GM12878 (cell line): ENCODE results near the gene CHAF1A. TPM values are rescaled to one million over a fixed set of nuclear protein-coding genes. Genes with fewer than 3 reads are reported as not detected.

Source experiments
- ATAC-seq: fragments of 200-7000 bp; cut with Tn5 transposase; 3 replicates; pipeline ENCODE4 v1.9.1; 2020; ENCODE audit warnings: mild to moderate bottlenecking, moderate library complexity
- BruUV-seq: library from RNA; stranded (reverse); fragments of 400-500 nt; replicated peaks from 2 replicates; lab custom pipeline; 2021; lab: Mats Ljungman, UMichigan
- CTCF ChIA-PET: fragments of 300-600 bp; sonication (Branson Sonifier 250); formaldehyde crosslinking; extraction: SDS; loops from one replicate; lab custom pipeline; 2021; ENCODE audit warnings: inconsistent platforms; lab: Yijun Ruan, JAX
- POLR2A ChIA-PET: fragments of 350-600 bp; formaldehyde crosslinking; extraction: SDS; loops from one replicate; lab custom pipeline; 2021; ENCODE audit warnings: inconsistent platforms; lab: Charles Lee
- RAD21 ChIA-PET: fragments of 300-600 bp; sonication (Branson Sonifier 250); formaldehyde crosslinking; loops from one replicate; lab custom pipeline; 2023; ENCODE audit warnings: antibody characterized with exemption; ENCODE audit not compliant: unreplicated experiment; lab: Charles Lee
- SMC1A ChIA-PET: fragments of 300-600 bp; sonication (Branson Sonifier 250); formaldehyde crosslinking; loops from one replicate; lab custom pipeline; 2023; ENCODE audit not compliant: unreplicated experiment, uncharacterized antibody; lab: Charles Lee
- DNase-seq: peaks from one replicate; pipeline ENCODE4 v3.0.0-alpha.2; 2011; ENCODE audit warnings: low read depth, low spot score
- FAIRE-seq: peaks from 3 replicates; lab custom pipeline; 2011; peaks lifted over from hg19 to GRCh38; lab: Jason Lieb, UNC
- H2AFZ ChIP-seq: 2 replicates; pipeline ENCODE4 v1.6.0; 2011; ENCODE audit warnings: low read depth, low read length, control low read depth; ENCODE audit not compliant: control insufficient read depth
- H3K27ac ChIP-seq: 2 replicates; pipeline ENCODE4 v1.5.1; 2011; ENCODE audit warnings: control low read depth; ENCODE audit not compliant: control insufficient read depth, insufficient read depth
- H3K27me3 ChIP-seq, 2 experiments: replicated peaks in 1 of 2; 2 replicates each; pipeline versions ENCODE4 v1.6.0 to v1.6.1; 2011; ENCODE audit warnings: low read length in 1 of 2; ENCODE audit not compliant: control insufficient read depth in 2 of 2, insufficient read depth in 2 of 2
- H3K36me3 ChIP-seq, 2 experiments: 2 replicates each; pipeline ENCODE4 v1.5.1; 2011; ENCODE audit warnings: low read length in 1 of 2; ENCODE audit not compliant: control insufficient read depth in 2 of 2, insufficient read depth in 2 of 2
- H3K4me1 ChIP-seq: 2 replicates; pipeline ENCODE4 v1.6.1; 2011; ENCODE audit warnings: mild to moderate bottlenecking, low read length, moderate library complexity, mixed read lengths; ENCODE audit not compliant: control insufficient read depth, insufficient read depth
- H3K4me2 ChIP-seq: 2 replicates; pipeline ENCODE4 v1.6.0; 2011; ENCODE audit warnings: control low read depth; ENCODE audit not compliant: control insufficient read depth, insufficient read depth
- H3K4me3 ChIP-seq: fragments of 200-600 bp; sonication (generic); 2 replicates; pipeline ENCODE4 v1.5.1; 2016
- H3K79me2 ChIP-seq: 2 replicates; pipeline ENCODE4 v1.6.0; 2011; ENCODE audit warnings: low read length; ENCODE audit not compliant: control insufficient read depth, insufficient read depth
- H3K9ac ChIP-seq: 2 replicates; pipeline ENCODE4 v1.8.0; 2011; ENCODE audit warnings: low read length, control low read depth, mixed read lengths; ENCODE audit not compliant: control insufficient read depth, insufficient read depth
- H3K9me3 ChIP-seq: replicated peaks from 3 replicates; pipeline ENCODE4 v1.5.1; 2011; ENCODE audit warnings: mild to moderate bottlenecking, low read length; ENCODE audit not compliant: control insufficient read depth, insufficient read depth
- H4K20me1 ChIP-seq: 2 replicates; pipeline ENCODE4 v1.6.0; 2011; ENCODE audit not compliant: control insufficient read depth, insufficient read depth
- IRF4 ChIP-seq: IDR thresholded peaks from 2 replicates; pipeline ENCODE4 v1.6.1; 2011; ENCODE audit warnings: low read depth, low read length
- PAX5 ChIP-seq: IDR thresholded peaks from 2 replicates; pipeline ENCODE4 v1.6.1; 2011; ENCODE audit warnings: low read depth, low read length, borderline replicate concordance
- PML ChIP-seq: IDR thresholded peaks from 2 replicates; pipeline ENCODE4 v1.6.1; 2012; ENCODE audit warnings: low read length, inconsistent platforms
- RBBP5 ChIP-seq: fragments of 200-600 bp; sonication (generic); conservative IDR thresholded peaks from 2 replicates; pipeline ENCODE4 v1.6.1; 2016
- SMC3 ChIP-seq: IDR thresholded peaks from 2 replicates; pipeline ENCODE4 v1.6.1; 2011; ENCODE audit warnings: low read length, improper control_type of control experiment, borderline replicate concordance
- SREBF2 ChIP-seq: IDR thresholded peaks from 2 replicates; pipeline ENCODE4 v1.6.1; 2012; ENCODE audit warnings: mild to moderate bottlenecking, low read length
- ZBED1 ChIP-seq: IDR thresholded peaks from 2 replicates; pipeline ENCODE4 v1.6.1; 2016; ENCODE audit warnings: borderline replicate concordance
- ZNF622 ChIP-seq: fragments of 450-650 bp; IDR thresholded peaks from 2 replicates; pipeline ENCODE4 v1.6.1; 2017; ENCODE audit warnings: mild to moderate bottlenecking, inconsistent platforms
- WGBS: methylation state at CpG from one replicate; pipeline ENCODE4 v1.1.6; 2016; ENCODE audit warnings: low lambda C conversion rate; ENCODE audit not compliant: insufficient replicate concordance, insufficient coverage; ENCODE audit errors: missing lambda C conversion rate; 5-methylcytosine and 5-hydroxymethylcytosine counted together
- in situ Hi-C: fragments of 300-500 bp; cut with MboI; formaldehyde crosslinking; loops from 9 replicates; pipeline ENCODE4 v1.14.3; 2018; ENCODE audit warnings: mixed read lengths
- intact Hi-C: fragments of 100-400 bp; cut with micrococcal nuclease; formaldehyde crosslinking; loops from one replicate; pipeline ENCODE4 v1.14.2; 2022; ENCODE audit not compliant: unreplicated experiment
- polyA plus RNA-seq, 11 experiments: library from polyadenylated mRNA; depleted of rRNA in 4 of 11; unstranded in 6 of 11; stranded (reverse) in 5 of 11; fragments of >200 nt; fragmentation: Nextera tagmentation in 4 of 11; fragmentation: Illumina TruSeq in 1 of 11; extraction: Ambion mirVana in 4 of 11; extraction: Trizol in 1 of 11; gene quantifications; 1 replicate in 1 of 11; 2 replicates in 10 of 11; pipeline versions ENCODE4 v1.2.1 to v1.2.3, GENCODE V29; 2011 to 2016; ENCODE audit warnings: inconsistent platforms in 2 of 11, missing spikeins in 2 of 11, low read depth in 1 of 11
- total RNA-seq, 4 experiments: library from RNA; depleted of rRNA in 3 of 4; stranded (reverse); fragments of >200 nt in 3 of 4; fragmentation: Illumina TruSeq in 1 of 4; extraction: Trizol in 1 of 4; gene quantifications; 2 replicates each; pipeline versions ENCODE4 v1.2.1 to v1.2.3, GENCODE V29; 2013 to 2021
- TF ChIP-seq, protein P1 (sequence below): fragments of 150-350 bp; IDR thresholded peaks from 2 replicates; pipeline ENCODE4 v1.6.1; 2014; ENCODE audit warnings: mild to moderate bottlenecking, low read depth, low read length
- TF ChIP-seq, protein P2 (sequence below): fragments of 450-650 bp; IDR thresholded peaks from 2 replicates; pipeline ENCODE4 v1.6.1; 2014; ENCODE audit warnings: mild to moderate bottlenecking

Gene CHAF1A
- total and polyA plus RNA-seq, 10 of the 15 experiments (the other 5 are each of a cell fraction or from before 2014, with no cell fraction given) = 1.3 to 69.1 (median 34.2) TPM

GRCh38 chr19:4413588-4413987 is 11.1 kb downstream of the CHAF1A start:
- ChIA-PET CTCF (interaction anchor here (1.7 kb wide), 1 partner anchor 147 kb away, joined by 3 read pairs; no protein-coding TSS in a partner anchor), SMC1A (no interaction called here), POLR2A (interaction anchor here (1.0 kb wide), 1 partner anchor 9 kb away, joined by 3 read pairs; no protein-coding TSS in a partner anchor), RAD21 (no interaction called here)
- no peak for FAIRE-seq
- intact Hi-C loops (no loop called here), in situ Hi-C loops (no loop called here)
- DNase-seq = no peak
- Histone ChIP-seq H2AFZ (no peak overlapping the region), H3K4me3 (no peak overlapping the region), H3K4me2 (no peak overlapping the region), H3K4me1 (no peaks in the 10 kb centered on the region), H3K36me3 (peaks cover 13 to 20% of the 10 kb centered on the region in 2 experiments; a peak in 3 of 4 replicates), H3K27ac (no peak overlapping the region), H4K20me1 (no peaks in the 10 kb centered on the region; the same call in 1 of the 2 replicates), H3K9ac (no peak overlapping the region), H3K27me3 (no peaks in the 10 kb centered on the region), H3K9me3 (no peaks in the 10 kb centered on the region), H3K79me2 (peaks cover 10% of the 10 kb centered on the region)
- 100% methylated on average over 3 of the region's 3 CpGs for WGBS
- no peak for ATAC-seq
- TF ChIP-seq, protein P1, sequence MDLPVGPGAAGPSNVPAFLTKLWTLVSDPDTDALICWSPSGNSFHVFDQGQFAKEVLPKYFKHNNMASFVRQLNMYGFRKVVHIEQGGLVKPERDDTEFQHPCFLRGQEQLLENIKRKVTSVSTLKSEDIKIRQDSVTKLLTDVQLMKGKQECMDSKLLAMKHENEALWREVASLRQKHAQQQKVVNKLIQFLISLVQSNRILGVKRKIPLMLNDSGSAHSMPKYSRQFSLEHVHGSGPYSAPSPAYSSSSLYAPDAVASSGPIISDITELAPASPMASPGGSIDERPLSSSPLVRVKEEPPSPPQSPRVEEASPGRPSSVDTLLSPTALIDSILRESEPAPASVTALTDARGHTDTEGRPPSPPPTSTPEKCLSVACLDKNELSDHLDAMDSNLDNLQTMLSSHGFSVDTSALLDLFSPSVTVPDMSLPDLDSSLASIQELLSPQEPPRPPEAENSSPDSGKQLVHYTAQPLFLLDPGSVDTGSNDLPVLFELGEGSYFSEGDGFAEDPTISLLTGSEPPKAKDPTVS = no peak
- TF ChIP-seq ZNF622 (no peak), SMC3 (no peak), ZBED1 (no peak), IRF4 (no peak), RBBP5 (no peak), PAX5 (no peak), PML (no peak), SREBF2 (no peak)
- TF ChIP-seq, protein P2, sequence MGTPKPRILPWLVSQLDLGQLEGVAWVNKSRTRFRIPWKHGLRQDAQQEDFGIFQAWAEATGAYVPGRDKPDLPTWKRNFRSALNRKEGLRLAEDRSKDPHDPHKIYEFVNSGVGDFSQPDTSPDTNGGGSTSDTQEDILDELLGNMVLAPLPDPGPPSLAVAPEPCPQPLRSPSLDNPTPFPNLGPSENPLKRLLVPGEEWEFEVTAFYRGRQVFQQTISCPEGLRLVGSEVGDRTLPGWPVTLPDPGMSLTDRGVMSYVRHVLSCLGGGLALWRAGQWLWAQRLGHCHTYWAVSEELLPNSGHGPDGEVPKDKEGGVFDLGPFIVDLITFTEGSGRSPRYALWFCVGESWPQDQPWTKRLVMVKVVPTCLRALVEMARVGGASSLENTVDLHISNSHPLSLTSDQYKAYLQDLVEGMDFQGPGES = no peak
- no TSS peak for BruUV-seq
